ENCODE data around the gene CTDSPL. TPM values are rescaled to one million over a fixed set of nuclear protein-coding genes. Genes with fewer than 3 reads are reported as not detected.

The CTDSPL gene
- 13.2 and 14.0 TPM in 2 replicates for total RNA-seq (2021)
- percentile 69 among the genes with signal in this experiment for Bru-seq, nascent RNA
- BruChase-seq, experiment 1, labeled RNA remaining after a 2-hour chase = percentile 72 among the genes with signal in this experiment
- percentile 61 among the genes with signal in this experiment for BruChase-seq, experiment 2, labeled RNA remaining after a 6-hour chase
- long read RNA-seq, full-length matches to known transcripts = 5 of 10 reads
- long read RNA-seq, partial matches to known transcripts = 2 of 10 reads
- long read RNA-seq, other reads (novel, unspliced or antisense) = 3 of 10 reads

- POLR2A ChIA-PET (ENCODE audit: low non-redundant PET) = no interaction called here
- H3K4me1 ChIP-seq (ENCODE audit: insufficient read depth, low read length, poor library complexity, severe bottlenecking) = peaks cover 4% of the 10 kb centered on the region
- H3K36me3 ChIP-seq (ENCODE audit: insufficient read depth, low read length, poor library complexity, severe bottlenecking) = no peaks in the 10 kb centered on the region
- no TSS peak for BruUV-seq (replicated peaks)
- H3K4me3 ChIP-seq (ENCODE audit: low read depth, low read length, poor library complexity, severe bottlenecking) = peak within 1 kb of the TSS; percentile 58
- H3K27ac ChIP-seq (ENCODE audit: low read depth, low read length, poor library complexity, severe bottlenecking) = peak within 1 kb of the TSS; percentile 51
- intact Hi-C loops (cut with micrococcal nuclease; ENCODE audit: unreplicated experiment) = no loop called here
- DNase-seq (ENCODE audit: low spot score) = peak; percentile 42
- no peaks in the 10 kb centered on the region for H3K27me3 ChIP-seq (replicated peaks; ENCODE audit: insufficient read depth, low read depth, low read length, poor library complexity)
- CTCF ChIA-PET = no interaction called here
- H3K9me3 ChIP-seq (ENCODE audit: low read depth, low read length, poor library complexity, severe bottlenecking) = no peaks in the 10 kb centered on the region
- TF ChIP-seq EZH2 (IDR thresholded peaks at IDR 0.05; ENCODE audit: borderline replicate concordance, low read depth, low read length, poor library complexity, severe bottlenecking) (no peak), CTCF (conservative IDR thresholded peaks at IDR 0.05; ENCODE audit: low read depth, low read length) (no peak)
Observed at GRCh38 chr3:37861620-37862041, at the start of gene CTDSPL. TSS of gene CTDSPL (plus strand) at chr3:37861880. CDS start at chr3:37862200, 320 bp downstream.

GRCh38 chr3:37812499-37812896 is 49.2 kb upstream of the CTDSPL start:
- ChIA-PET CTCF (no interaction called here), POLR2A (ENCODE audit: low non-redundant PET) (no interaction called here)
- no peak for TF ChIP-seq CTCF (conservative IDR thresholded peaks at IDR 0.05; ENCODE audit: low read depth, low read length)
- TF ChIP-seq EZH2 (IDR thresholded peaks at IDR 0.05; ENCODE audit: borderline replicate concordance, low read depth, low read length, poor library complexity, severe bottlenecking) = no peak
- no peak for DNase-seq (ENCODE audit: low spot score)
- no peaks in the 10 kb centered on the region for H3K27me3 ChIP-seq (replicated peaks; ENCODE audit: insufficient read depth, low read depth, low read length, poor library complexity)
- H3K36me3 ChIP-seq (ENCODE audit: insufficient read depth, low read length, poor library complexity, severe bottlenecking) = no peaks in the 10 kb centered on the region
- no peaks in the 10 kb centered on the region for H3K4me1 ChIP-seq (ENCODE audit: insufficient read depth, low read length, poor library complexity, severe bottlenecking)
- intact Hi-C loops (cut with micrococcal nuclease; ENCODE audit: unreplicated experiment) = no loop called here
- no peaks in the 10 kb centered on the region for H3K9me3 ChIP-seq (ENCODE audit: low read depth, low read length, poor library complexity, severe bottlenecking)
- no TSS peak for BruUV-seq (replicated peaks)
- H3K27ac ChIP-seq (ENCODE audit: low read depth, low read length, poor library complexity, severe bottlenecking) = no peak overlapping the region
- no peak overlapping the region for H3K4me3 ChIP-seq (ENCODE audit: low read depth, low read length, poor library complexity, severe bottlenecking)

- H3K4me3 ChIP-seq (ENCODE audit: low read depth, low read length, poor library complexity, severe bottlenecking) = no peak overlapping the region
- H3K9me3 ChIP-seq (ENCODE audit: low read depth, low read length, poor library complexity, severe bottlenecking) = no peaks in the 10 kb centered on the region
- POLR2A ChIA-PET (ENCODE audit: low non-redundant PET) = no interaction called here
- H3K27ac ChIP-seq (ENCODE audit: low read depth, low read length, poor library complexity, severe bottlenecking) = no peak overlapping the region
- H3K27me3 ChIP-seq (replicated peaks; ENCODE audit: insufficient read depth, low read depth, low read length, poor library complexity) = no peaks in the 10 kb centered on the region
- no peaks in the 10 kb centered on the region for H3K36me3 ChIP-seq (ENCODE audit: insufficient read depth, low read length, poor library complexity, severe bottlenecking)
- DNase-seq (ENCODE audit: low spot score) = no peak
- no peaks in the 10 kb centered on the region for H3K4me1 ChIP-seq (ENCODE audit: insufficient read depth, low read length, poor library complexity, severe bottlenecking)
- CTCF ChIA-PET = no interaction called here
- no peak for TF ChIP-seq CTCF (conservative IDR thresholded peaks at IDR 0.05; ENCODE audit: low read depth, low read length)
- TF ChIP-seq EZH2 (IDR thresholded peaks at IDR 0.05; ENCODE audit: borderline replicate concordance, low read depth, low read length, poor library complexity, severe bottlenecking) = no peak
- no TSS peak for BruUV-seq (replicated peaks)
- intact Hi-C loops (cut with micrococcal nuclease; ENCODE audit: unreplicated experiment) = no loop called here
Observed at GRCh38 chr3:37813403-37813802, 48.3 kb upstream of the CTDSPL start.

All from A673 (cell line).